C4-2B (cell line): ENCODE data around the gene LRCH1.

Experiments used
- H3K27ac ChIP-seq: fragments of 450-650 bp; 2 replicates; pipeline ENCODE4 v1.5.1; 2017
- ZFX ChIP-seq: fragments of 450-650 bp; IDR thresholded peaks from 2 replicates; pipeline ENCODE4 v1.6.1; 2017
- TF ChIP-seq, protein P1 (sequence below): fragments of 450-650 bp; conservative IDR thresholded peaks from 2 replicates; pipeline ENCODE4 v1.5.1; 2017; ENCODE audit warnings: mild to moderate bottlenecking

The LRCH1 gene

DNA sequence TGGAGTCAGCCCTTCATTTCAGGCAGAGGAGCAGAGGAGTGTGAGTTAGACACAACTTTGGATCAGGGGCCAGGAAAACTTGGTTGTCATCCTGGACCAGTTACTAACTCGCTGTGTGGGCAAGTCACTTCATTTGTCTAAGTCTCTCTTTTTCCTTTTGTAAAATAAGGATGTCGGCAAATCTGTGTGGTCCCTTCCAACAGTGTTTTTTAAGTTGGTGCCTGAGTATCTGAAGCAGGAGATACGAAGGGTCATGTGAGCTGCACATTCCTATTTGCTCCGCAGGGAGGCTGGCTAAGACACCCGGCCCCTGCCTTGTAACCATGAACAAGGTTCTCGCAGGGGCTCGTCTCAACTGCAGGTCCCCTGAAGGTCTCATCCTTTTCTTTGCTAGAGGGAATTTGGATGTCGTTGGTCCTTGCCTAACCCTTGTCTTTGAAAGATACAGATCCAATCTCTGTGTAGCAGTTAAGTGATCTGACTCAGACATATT is 64.3 kb downstream of the LRCH1 start:
- TF ChIP-seq ZFX = no peak
- TF ChIP-seq, protein P1, sequence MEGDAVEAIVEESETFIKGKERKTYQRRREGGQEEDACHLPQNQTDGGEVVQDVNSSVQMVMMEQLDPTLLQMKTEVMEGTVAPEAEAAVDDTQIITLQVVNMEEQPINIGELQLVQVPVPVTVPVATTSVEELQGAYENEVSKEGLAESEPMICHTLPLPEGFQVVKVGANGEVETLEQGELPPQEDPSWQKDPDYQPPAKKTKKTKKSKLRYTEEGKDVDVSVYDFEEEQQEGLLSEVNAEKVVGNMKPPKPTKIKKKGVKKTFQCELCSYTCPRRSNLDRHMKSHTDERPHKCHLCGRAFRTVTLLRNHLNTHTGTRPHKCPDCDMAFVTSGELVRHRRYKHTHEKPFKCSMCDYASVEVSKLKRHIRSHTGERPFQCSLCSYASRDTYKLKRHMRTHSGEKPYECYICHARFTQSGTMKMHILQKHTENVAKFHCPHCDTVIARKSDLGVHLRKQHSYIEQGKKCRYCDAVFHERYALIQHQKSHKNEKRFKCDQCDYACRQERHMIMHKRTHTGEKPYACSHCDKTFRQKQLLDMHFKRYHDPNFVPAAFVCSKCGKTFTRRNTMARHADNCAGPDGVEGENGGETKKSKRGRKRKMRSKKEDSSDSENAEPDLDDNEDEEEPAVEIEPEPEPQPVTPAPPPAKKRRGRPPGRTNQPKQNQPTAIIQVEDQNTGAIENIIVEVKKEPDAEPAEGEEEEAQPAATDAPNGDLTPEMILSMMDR = no peak
- no peak overlapping the region for H3K27ac ChIP-seq

DNA sequence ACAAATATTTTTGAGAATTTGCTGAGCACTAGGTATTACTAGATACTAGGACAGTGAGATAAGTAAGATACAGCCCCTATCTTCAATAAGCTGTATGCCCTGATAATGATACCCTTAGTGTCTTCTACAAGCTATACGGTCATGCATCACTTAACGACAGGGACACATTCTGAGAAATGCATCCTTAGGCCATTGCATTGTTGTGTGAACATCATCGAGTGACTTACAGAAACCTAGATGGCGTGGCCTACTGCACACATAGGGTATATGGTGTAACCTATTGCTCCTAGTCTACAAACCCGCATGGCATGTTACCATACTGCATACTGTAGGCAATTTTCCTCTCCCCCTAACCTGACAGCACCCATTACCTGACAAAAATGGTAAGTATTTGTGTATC is 64.9 kb downstream of the LRCH1 start:
- no peak for TF ChIP-seq ZFX
- TF ChIP-seq, protein P1 = no peak
- no peak overlapping the region for H3K27ac ChIP-seq

DNA sequence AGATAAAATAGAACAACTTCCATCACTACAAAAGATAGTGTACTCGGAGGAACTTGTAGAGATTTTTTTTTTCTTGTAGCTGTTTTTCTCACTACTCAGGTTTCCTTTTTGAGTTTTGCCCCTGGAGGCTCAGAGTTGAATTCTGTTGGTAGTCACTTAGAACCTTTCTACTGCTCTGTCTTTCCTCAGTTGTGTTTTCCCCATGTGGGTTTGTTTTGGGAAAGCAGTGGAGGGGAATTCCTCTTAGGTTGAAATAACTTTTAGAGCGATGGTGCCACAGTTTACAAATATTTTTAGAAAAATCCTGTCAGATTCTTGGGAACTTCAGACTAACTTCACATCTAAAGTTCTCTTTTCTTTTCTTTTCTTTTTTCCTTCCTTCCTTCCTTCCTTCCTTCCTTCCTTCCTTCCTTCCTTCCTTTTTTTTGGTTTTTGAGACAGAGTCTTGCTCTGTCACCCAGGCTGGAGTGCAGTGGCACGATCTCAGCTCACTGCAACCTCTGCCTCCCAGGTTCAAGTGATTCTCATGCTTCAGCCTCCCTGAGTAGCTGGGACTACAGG is 65.8 kb downstream of the LRCH1 start:
- no peak for TF ChIP-seq ZFX
- TF ChIP-seq, protein P1 = no peak
- H3K27ac ChIP-seq = no peak overlapping the region

DNA sequence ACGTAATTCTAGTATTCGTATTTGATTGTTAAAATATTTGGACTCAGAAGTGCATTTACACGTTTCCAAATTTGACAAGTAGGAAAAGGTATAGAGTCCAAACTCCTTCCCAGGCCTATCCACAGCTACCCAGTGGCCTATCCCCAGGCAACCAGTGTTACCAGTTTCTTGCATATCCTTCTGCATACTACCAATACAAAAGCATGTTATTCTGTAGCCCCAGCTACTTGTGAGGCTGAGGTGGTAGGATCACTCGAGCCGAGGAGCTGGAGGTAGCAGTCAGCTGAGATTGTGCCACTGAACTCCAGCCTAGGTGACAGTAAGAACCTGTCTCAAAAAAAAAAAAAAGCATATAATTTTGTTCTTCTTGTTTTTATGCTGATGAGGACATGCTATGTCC is 67.1 kb downstream of the LRCH1 start:
- no peak for TF ChIP-seq ZFX
- TF ChIP-seq, protein P1 = no peak
- no peak overlapping the region for H3K27ac ChIP-seq

DNA sequence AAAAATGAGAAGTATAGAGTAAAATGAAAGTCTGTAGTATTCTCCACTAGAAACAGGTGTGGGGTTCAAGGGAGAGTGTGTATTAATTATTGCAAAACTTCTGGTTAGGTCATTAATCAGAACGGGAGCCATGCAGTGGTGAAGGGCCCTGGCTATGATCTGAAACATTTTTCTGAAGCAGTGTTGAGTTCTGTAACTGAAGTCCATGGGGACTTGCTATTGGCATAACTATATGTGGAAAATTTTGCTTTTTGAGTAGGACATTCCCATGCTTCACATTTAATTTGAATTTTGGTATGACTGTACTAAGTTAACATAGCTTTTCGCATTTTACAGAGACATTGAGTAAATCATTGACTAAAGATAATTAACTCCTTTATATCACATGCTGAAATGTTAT is 67.5 kb downstream of the LRCH1 start:
- no peak overlapping the region for H3K27ac ChIP-seq
- TF ChIP-seq ZFX = no peak
- TF ChIP-seq, protein P1 = no peak

DNA sequence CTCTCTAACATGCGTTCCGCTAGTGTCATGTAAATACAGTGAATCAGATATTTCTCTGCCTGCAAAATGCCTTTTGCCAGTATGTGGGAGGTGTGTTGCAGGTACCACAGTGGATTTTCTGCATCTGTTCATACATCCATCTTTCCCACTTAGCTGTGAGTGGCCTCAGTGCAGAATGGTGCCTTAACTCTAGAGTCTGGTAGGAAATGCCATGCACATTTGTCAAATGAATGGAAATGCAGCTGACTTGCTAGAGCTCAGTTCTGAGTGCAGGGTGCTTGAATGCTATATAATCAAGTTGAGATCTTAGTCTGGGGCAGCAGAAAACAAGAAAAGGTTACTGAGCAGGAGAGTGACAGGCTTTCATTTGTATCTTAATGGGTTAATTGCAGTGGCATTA is 68.2 kb downstream of the LRCH1 start:
- TF ChIP-seq, protein P1 = no peak
- no peak for TF ChIP-seq ZFX
- no peak overlapping the region for H3K27ac ChIP-seq

DNA sequence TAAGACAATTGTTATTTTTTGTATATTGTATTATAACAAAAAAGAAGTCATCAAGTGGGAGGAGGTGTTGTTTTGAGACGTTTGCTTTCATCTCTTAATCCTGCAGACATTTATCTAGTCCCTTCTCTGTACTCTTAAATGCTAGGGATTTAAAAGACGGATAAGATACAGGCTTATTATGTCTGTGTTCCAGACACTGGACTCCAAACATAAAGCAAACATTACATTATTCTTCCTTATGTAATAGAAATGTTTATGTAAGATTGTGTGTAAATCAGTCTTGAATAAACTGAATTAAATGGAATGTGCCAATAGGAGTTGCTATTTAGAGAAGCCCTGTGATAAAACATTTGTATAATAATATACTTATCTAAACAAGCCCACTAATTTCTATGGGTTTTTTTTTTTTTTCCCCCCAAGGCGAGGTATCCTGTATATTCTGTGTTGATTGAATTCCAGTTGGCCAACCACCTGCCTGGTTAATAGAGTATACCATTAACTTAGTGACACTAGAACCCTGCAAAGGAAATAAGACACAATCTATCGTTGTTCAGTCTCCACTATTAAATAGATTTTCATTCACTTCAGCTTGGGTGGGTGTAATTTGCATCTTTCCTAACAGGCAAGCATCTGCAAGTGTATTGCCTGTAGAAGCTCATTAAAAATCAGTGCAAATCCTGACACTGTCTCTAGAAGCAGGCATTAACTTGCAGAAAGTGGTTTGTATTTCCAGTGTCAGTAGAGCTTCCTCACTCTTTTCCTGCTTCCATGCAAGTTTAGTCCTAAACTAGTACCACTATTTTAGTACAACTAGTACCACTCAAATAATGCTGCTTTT is 69.0 kb downstream of the LRCH1 start:
- no peak for TF ChIP-seq ZFX
- TF ChIP-seq, protein P1 = no peak
- H3K27ac ChIP-seq = no peak overlapping the region
